Right forelimb (tissue), 1 donor: ENCODE data around the gene MRPS7.
A peak's percentile ranks its signal among the peaks of the same experiment; 100 is the strongest.

Experiments
- DNase-seq: peaks from one replicate; pipeline ENCODE4 v3.0.0-alpha.2; 2018

The MRPS7 gene

DNA sequence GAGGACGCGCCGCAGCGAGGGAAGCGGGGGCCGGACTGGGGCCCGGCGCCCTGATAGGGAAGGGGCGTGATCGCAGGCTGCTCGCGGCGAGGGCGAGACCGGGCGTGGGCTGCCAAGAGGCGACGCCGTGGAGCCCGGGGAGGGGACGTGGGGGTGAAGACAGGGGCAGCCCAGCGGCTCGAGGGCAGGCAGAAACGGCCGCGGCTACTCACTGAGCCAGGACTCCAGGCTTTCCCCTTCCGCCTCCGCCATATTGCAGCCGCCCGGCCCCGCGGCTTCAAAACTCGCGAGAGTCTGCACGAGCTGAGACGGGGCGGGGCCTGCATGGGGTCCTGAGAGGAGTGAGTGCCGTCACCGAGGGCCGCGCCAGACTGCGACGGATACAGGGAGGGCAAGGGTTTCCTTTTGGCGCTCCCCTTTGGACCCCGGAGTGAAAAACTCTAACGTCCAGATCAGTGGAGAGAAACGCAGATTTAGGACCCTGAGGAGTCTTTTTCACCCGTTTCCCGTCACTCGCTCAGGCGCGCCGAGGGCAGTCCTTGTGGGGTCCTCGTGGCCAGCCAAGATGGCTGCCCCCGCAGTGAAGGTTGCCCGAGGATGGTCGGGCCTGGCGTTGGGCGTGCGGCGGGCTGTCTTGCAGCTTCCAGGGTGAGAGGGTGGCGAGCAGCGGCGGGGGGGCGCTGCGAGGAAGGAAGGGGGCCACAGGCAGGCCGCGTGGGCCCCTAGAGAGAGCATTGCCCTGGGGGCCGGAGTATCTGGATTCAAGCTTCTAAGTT, at the start of gene MRPS7, which contains the start of gene GGA3:
TSS of gene MRPS7 (plus strand) at position 544 of the 776 bp plus-strand sequence. CDS start at position 566, 22 bp downstream.
TSS of gene GGA3 (minus strand) at position 271 of the 776 bp plus-strand sequence. CDS start at position 252, 19 bp downstream.
- DNase-seq, result peak; percentile 98

DNA sequence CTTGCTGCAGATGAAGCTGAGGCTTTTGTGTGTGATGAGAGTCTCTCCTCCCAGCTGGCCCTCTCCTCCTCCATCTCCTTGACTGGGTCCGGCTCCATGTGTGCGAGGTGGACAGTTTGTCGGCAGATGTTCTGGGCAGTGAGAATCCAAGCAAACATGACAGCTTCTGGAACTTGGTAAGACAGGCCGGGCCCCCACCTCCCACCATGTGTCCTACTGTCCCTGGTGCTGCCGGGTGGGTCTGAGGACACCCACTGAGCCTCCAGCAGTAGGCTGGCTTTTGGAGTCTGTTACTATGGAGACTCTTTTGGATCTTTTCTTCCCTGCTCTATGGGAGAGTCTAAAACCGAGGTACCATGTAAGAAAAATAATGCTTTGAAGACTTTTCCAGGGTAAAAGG, 43.5 kb upstream of the MRPS7 start:
- no peak for DNase-seq

DNA sequence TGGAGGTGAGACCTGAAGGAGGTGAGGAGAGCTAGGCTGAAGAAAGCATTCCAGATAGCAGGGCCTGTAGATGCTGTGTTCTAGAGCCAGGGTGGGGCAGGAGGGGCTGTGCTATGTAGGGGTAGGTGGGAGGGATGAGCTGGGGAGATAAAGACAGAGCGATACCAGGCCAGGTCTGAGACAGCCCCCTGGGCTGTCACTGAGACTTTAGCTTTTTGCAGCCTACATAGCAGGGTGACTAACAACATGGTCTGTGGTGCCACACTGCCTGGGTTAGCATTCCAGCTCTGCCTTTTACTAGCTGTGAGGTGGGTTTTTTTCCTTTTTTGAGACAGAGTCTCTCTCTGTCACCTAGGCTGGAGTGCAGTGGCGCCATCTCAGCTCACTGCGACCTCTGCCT, 41.9 kb upstream of the MRPS7 start:
- no peak for DNase-seq

DNA sequence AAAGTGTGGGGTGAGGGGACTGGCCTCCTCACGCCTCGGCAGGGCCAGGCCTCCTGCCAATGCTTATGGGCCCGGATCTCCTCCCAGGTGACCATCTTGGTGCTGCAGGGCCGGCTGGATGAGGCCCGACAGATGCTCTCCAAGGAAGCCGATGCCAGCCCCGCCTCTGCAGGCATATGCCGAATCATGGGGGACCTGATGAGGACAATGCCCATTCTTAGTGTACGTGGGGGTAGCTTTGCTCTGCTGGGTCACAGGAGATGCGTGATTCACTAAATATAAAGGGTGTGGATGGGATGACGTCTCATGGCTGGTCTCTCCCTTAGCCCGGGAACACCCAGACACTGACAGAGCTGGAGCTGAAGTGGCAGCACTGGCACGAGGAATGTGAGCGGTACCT, 36.7 kb upstream of the MRPS7 start:
- no peak for DNase-seq

DNA sequence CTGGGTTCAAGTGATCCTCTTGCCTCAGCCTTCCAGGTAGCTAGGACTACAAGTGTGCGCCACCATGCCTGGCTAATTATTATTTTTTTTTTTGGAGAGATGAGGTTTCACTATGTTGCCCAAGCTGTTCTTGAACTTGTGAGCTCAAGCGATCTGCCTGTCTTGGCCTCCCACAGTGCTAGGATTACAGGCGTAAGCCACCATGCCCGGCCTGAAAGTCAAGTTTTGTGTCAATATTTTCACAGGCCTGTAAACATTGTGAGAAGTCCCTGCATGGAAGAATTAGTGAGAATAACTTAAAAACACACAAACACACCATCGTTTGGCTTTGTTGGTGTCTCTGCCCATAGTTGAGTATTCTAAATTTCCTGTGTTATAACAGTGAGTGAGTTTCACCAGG, 34.0 kb upstream of the MRPS7 start:
- DNase-seq, result no peak

DNA sequence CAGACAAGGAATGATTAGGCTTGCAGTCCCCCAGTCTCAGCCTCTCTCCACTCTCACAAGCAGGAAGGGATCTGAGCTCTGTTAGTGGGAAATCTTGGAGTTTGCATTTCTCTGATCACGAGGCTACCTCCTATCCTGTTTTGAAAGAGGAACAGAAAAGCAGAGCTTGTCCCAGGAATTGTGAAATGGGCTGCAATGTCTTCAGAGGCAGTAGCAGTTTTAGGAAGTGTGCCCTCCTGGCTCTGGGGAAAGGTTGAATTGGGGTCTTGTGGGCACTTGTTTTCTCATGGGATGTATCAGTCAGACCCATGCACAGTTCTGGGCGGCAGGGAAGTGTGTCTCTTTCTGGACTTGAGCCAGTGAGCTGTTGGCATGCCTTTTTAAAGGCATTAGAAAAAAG, 33.4 kb upstream of the MRPS7 start:
- DNase-seq, result no peak

DNA sequence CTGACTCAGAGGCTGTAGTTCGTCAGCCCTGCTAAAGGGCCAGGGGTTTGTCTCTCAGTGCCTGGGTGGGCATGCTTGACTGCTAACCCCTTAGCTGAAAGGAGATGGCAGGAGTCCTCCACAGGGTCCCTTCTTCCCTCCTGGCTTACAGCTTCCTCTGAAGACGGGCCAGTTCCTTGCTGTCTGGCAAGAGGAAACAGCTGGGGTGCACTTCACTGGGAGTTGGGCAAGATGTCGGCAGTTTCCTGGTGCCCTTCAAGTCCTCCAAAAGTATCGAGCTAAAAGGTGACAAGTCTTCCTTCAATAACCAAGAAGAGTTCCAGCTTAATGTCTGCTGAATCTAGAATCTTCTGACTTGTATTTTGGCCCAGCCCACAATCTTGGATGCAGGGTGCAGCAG, 32.8 kb upstream of the MRPS7 start:
- no peak for DNase-seq

DNA sequence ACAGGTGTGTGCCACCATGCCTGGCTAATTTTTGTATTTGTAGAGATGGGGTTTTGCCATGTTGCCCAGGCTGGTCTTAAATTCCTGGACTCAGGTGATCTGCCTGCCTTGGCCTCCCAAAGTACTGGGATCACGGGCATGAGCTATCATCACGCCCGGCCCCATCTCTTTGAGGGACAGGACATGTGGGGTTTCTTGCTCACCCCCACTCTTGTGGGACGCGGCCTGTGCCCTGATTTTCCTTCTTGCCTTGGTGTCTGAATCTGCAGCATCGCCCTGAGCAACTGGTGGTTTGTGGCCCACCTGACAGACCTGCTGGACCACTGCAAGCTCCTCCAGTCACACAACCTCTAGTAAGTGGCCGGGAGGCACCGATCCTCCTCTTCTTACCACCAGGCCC, 30.6 kb upstream of the MRPS7 start:
- no peak for DNase-seq

DNA sequence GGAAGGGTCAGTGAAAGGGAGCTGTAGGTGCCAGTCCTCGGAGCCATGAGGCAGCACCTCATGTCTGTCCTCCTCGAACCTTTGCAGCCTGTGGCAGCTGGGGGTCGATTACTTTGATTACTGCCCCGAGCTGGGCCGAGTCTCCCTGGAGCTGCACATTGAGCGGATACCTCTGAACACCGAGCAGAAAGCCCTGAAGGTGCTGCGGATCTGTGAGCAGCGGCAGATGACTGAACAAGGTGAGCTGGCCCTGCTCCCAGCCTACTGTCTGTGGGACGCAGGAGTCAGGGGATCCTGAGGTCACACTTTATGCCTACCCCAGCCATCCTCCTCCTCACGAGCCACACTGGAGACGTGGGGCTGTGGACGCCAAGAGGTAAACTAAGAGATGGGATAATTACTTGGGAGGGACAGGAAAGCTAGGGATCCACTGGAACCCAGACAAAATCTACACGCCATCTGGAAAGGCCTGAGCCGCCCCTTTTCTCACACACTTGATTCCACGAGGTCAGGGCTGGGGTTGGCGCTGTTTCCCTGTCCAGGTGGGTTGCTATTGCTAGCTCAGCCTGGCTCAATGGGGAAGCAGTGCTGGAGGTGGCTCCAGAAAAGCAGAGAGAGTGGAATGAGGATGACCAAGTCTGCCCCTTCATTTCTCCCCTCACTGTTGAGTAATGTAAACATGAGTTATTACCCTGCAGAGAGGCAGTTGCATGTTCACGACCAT, 29.8 kb upstream of the MRPS7 start:
- DNase-seq, result no peak

DNA sequence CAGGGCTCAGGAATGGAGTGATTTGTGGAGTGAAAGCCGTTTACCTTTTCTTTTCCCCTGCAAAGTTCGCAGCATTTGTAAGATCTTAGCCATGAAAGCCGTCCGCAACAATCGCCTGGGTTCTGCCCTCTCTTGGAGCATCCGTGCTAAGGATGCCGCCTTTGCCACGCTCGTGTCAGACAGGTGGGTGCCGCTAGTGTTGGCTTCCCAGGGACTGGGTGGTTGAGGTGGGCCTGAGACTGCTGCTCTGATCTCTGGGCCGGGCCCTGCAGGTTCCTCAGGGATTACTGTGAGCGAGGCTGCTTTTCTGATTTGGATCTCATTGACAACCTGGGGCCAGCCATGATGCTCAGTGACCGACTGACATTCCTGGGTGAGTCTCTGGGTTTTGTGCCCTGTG, 28.9 kb upstream of the MRPS7 start:
- DNase-seq, result no peak

DNA sequence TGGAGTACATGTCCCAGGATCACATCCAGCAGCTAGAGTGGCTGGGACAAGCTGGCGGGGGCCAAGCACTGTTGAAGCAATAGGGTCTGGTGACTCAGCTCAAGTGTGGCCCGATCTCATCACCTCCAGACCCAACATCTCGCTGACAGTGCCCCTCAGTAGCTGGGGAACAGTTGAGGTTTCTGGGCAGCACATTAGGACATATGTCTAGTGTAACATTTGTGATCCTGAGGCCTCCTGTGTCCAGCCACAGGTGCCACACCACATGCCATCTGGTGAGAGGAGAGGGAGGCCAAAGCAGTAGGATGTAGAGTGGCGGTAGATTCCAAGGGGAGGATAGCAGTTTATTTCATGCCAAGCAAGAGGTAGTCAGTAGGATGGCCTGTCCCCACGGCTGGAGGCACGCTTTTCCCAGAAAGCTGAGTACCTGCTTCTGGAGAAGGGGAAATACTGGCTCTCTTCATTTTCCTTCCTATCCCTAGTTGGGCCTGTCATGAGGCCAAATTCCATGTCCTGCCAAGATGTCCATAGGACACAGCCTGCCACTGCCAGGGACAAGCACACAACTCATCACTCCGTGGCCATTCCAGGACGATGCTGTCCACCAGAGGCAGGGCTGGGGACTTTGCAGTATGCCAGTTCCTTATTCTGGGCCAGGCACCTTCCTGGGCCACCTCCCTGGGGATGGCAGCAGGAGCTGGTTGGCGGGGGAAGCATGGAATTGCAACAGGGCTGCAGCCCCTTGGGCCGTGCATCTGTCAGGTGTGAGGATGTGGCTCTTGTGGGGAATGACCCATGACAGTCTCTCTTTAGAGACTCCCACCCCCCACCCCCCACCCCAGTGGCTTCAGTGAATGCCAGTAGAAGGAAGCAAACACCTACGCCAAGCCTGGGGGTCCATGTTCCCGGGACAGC, 24.3 kb upstream of the MRPS7 start:
- DNase-seq, result no peak

DNA sequence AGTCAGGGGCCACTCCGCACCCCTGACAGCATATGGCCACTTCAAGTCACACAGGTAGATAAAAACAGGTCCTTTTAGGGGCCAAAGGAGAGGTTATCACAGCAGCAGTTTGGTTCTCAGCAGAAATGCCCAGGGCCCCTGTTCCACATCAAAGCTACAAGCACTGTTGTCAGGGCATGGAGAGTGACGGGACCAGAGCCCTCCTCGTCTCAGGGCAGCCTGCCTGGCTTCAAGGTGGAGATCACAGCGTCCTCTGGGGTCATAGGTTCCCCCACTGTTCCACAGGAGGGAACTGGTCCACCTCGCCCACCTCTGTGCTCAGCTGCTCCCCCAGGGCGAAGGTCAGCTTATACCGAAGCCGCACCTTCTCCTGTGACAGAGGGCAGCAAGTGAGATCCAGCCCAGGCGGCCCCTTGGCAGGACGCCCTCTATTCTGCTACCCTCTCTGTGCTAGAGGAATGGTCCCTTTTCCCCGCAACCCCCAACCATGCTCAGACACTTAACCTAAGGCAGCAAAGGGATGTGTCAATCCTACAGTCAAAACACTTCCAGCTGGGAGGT, 23.6 kb upstream of the MRPS7 start:
- DNase-seq, result no peak

DNA sequence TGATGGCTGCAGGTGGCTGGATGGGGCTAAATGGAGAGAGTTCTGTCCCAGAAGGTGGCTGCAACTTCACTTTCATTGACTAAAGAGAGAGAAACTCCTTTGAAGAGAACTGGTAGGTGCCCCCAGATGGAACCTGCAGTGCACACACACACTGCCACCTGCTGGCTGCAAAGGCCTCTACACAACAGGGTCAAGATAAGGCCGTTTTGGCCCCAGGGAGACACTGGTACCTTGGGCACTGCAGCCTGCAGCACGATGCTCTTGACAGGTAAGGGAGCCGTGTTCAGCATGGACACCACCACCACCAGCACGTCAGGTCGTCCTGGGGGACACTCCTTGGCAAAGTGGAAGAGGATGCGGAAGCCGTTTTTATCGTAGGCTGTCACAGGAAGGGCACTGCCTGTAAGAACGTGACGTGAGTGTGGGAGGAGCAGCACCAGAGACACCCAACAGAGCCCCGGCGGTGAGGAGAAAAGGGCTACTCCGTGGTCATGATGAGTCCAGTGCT, 22.9 kb upstream of the MRPS7 start:
- DNase-seq, result peak; percentile 53

DNA sequence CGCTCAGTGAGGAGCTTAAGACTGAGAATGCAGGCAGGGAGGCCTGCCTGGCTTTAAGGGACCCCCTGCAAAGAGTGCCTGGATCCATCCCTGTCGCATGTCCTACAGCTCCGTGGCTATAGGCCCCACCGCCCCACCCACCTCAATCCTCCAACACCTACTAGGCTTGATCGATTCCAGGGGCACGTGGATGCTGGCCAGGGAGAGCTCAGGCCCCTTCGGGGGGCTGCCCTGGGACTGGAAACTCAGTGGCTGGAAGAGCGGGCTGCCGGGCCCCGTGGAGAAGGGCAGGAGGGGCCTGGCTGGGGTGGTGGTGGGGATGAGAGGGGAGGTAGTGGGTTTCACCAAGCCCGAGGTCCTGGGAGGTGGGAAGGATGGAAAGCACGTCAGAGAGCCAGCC, 22.5 kb upstream of the MRPS7 start:
- DNase-seq, result no peak

DNA sequence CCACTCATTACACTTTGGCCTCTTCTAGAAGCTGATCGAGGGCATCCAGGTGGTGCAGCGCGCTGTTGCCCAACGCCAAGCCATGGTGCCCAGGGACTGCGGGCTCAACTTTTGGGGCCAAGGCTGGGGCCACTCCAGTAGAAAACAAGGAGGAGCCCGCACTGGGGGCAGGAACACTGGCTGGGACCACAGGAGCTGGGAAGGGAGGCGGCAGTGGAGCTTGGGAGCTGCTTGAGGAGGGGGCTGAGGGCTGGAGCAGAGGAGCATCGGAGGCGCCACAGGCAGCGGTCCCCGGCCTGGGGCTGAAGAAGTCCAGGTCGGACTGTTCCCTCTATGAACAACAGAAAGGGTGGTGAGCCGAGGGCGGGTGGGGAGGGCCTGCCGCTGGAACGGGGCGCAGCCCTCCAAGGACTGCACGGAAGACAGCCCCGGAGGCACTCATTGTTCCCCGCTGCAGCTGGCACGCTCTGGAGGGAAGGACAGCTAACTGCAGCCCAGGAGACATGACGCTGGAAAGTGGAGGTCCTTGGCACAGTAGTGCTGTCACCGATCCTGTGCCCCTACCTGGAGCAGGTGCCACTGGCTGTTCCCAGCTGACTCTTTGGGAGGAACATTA, 21.8 kb upstream of the MRPS7 start:
- DNase-seq, result no peak

DNA sequence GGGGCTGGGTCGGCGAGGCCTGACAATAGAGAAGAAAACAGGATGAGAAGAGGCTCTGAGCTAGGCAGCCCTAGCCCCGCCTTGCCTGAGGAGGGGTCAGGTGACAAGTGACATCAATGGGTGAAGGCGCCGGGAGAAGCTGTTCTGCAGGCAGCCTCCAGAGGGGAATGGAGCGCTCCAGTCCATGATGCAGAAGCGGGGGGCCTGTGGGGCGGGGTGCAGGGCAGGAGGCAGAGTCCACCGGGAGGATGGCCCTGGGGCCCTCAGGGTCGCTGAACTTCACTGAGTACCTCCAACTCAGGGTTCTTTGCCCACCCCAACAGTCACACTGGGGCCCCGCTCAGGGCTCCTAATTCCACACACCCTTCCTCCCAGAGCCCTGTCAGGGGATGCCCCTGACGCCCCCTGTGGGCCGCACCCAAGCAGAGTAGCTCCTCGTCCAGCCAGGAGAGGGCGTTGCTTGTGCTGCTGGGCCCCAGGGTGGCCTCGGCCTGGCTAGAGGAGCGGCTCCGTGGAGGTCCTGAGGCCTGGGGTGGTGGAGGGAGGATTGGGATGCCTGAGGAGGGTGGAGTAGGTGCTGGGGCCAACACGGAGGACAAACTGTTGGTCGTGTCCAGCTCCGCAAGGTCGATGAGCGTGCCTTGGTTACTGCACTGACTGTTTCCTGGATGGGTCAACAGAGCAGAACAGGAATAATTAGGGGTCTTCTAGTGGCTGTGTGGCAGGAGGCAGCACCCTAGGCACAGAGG, 21.1 kb upstream of the MRPS7 start:
- no peak for DNase-seq

DNA sequence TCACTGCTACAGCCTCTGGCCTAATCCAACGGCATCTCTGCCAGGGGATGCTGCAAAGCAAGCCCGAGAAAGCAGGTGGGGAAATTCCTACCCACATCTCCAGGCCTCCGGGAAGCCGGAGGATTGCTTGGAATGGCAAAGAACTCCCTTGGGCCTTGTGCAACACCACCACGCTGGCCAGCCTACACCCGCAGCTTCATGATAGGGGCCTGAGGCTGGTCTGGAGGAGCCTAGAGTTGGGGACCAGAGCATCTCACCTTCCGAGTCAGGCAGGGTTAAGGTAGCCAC, 20.6 kb upstream of the MRPS7 start:
- DNase-seq, result no peak

DNA sequence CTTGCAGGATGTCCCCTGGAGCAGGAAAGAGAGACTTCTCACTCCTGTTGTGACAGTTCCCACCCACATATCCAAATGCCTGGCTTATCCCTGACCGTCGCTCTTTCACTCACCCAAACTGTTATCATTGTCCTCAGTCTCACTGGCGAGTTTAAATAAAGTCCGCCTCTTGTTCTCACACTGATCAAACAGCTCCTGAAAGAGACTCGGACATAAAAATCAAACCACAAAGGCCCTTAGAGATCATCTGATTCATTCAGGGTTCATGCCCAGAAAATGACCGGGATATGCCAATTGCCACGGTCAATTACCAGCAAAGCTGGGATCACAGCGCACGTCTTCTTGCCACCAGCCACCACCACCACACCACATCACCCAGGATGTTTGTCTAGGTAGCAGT, 20.2 kb upstream of the MRPS7 start:
- no peak for DNase-seq

DNA sequence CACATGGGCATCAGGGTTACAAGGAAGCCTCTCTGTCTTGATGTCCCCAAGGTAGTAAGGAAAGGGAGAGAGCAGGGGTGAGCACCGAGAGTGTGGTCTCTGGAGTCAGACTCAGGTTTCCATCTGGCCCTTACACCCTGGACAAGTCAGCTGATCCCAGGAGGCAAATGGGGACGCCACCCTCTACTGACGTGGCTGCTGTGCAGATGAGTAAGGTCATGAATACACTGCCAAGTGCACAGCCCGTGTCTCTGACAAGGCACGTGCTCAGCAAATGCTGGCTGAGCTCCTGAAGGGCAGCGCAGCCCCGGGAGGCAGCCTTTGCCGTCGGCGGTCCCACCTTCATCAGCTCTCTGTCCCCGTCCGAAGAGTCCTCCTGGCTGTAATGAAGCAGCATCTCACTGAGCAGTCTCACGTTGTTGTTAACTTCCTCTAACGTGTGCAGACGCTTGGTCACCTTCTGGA, 19.7 kb upstream of the MRPS7 start:
- no peak for DNase-seq

DNA sequence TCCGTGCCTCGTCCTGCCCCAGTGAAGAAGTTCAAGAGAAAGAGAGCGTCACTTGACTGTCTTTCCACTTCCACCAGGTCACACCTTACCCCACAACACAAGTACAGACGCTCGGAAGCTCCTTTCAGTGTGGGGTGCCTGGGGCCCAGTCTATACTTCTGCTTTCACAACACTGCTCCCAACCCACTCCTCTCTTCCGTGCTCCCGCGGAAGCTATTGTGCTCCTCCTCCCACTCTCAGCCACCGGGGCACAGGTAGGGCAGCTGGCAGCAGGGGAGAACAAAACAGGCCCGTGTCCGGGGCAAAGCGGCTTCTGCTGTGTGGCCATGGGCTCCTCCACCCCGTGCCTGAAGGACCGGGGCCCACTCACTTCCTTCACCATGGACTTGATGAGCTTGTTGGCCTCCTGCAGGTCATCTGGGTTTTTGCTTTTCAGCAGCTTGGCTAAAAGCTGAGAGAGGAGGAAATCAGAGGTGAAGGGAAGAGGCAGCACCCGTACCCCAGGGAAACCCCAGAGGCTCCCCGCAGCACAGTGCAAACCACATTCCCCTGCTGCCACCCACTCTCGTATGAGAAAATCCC, 19.1 kb upstream of the MRPS7 start:
- DNase-seq, result no peak
